ENCODE results near the gene COL11A2. TPM values are rescaled to one million over a fixed set of nuclear protein-coding genes. Genes with fewer than 3 reads are reported as not detected.

Gene COL11A2
- total RNA-seq, 1 experiment from 2014 or later: 0.91 TPM

- no peak for TF ChIP-seq CTCF (IDR thresholded peaks at IDR 0.05; ENCODE audit: unreplicated experiment)
- POLR2A ChIA-PET: interaction anchor here (1.7 kb wide), 1 partner anchor 19 kb away, joined by 3 read pairs; no protein-coding TSS in a partner anchor
- peaks cover 9% of the 10 kb centered on the region for H3K9me3 Mint-ChIP-seq (ENCODE audit: unreplicated experiment)
- H3K27me3 Mint-ChIP-seq (ENCODE audit: insufficient read depth, unreplicated experiment): peaks cover 71% of the 10 kb centered on the region
- CTCF ChIA-PET: interaction anchor here (0.8 to 2.8 kb wide), 6 partner anchors 9 to 123 kb away, joined by 3 to 13 read pairs (median 4); no protein-coding TSS in a partner anchor
- H3K4me3 Mint-ChIP-seq (ENCODE audit: unreplicated experiment): no peak overlapping the region
- H3K4me1 Mint-ChIP-seq (ENCODE audit: insufficient read depth, unreplicated experiment): no peaks in the 10 kb centered on the region
- intact Hi-C loops (cut with micrococcal nuclease): loop anchor here (5.0 kb wide), 1 partner anchor 37 kb away; no protein-coding TSS in a partner anchor
- no peaks in the 10 kb centered on the region for H3K36me3 Mint-ChIP-seq (ENCODE audit: insufficient read depth, unreplicated experiment)
- H3K27ac Mint-ChIP-seq (ENCODE audit: low read depth, unreplicated experiment): no peak overlapping the region
- no TSS peak for BruUV-seq (replicated peaks)
- DNase-seq (ENCODE audit: unreplicated experiment): no peak
Measured at GRCh38 chr6:33124947-33125346, 67.3 kb downstream of the COL11A2 start.

GRCh38 chr6:33124525-33124901 is 67.8 kb downstream of the COL11A2 start:
- peaks cover 9% of the 10 kb centered on the region for H3K9me3 Mint-ChIP-seq (ENCODE audit: unreplicated experiment)
- ChIA-PET CTCF (interaction anchor here (0.6 to 2.8 kb wide), 12 partner anchors 10 to 124 kb away, joined by 3 to 13 read pairs (median 4); no protein-coding TSS in a partner anchor), POLR2A (interaction anchor here (0.7 to 1.7 kb wide), 2 partner anchors 19 to 1372 kb away, joined by 3 read pairs; no protein-coding TSS in a partner anchor)
- DNase-seq (ENCODE audit: unreplicated experiment): no peak
- intact Hi-C loops (cut with micrococcal nuclease): loop anchor here (5.0 kb wide), 1 partner anchor 38 kb away; no protein-coding TSS in a partner anchor
- H3K4me3 Mint-ChIP-seq (ENCODE audit: unreplicated experiment): no peak overlapping the region
- peaks cover 71% of the 10 kb centered on the region for H3K27me3 Mint-ChIP-seq (ENCODE audit: insufficient read depth, unreplicated experiment)
- H3K27ac Mint-ChIP-seq (ENCODE audit: low read depth, unreplicated experiment): no peak overlapping the region
- no peak for TF ChIP-seq CTCF (IDR thresholded peaks at IDR 0.05; ENCODE audit: unreplicated experiment)
- BruUV-seq (replicated peaks): no TSS peak
- H3K4me1 Mint-ChIP-seq (ENCODE audit: insufficient read depth, unreplicated experiment): no peaks in the 10 kb centered on the region
- no peaks in the 10 kb centered on the region for H3K36me3 Mint-ChIP-seq (ENCODE audit: insufficient read depth, unreplicated experiment)

GRCh38 chr6:33123732-33124524 is 68.3 kb downstream of the COL11A2 start:
- no TSS peak for BruUV-seq (replicated peaks)
- TF ChIP-seq CTCF (IDR thresholded peaks at IDR 0.05; ENCODE audit: unreplicated experiment): peak; percentile 41
- peak; percentile 70 for DNase-seq (ENCODE audit: unreplicated experiment)
- H3K9me3 Mint-ChIP-seq (ENCODE audit: unreplicated experiment): peaks cover 9% of the 10 kb centered on the region
- H3K4me3 Mint-ChIP-seq (ENCODE audit: unreplicated experiment): no peak overlapping the region
- no peak overlapping the region for H3K27ac Mint-ChIP-seq (ENCODE audit: low read depth, unreplicated experiment)
- ChIA-PET CTCF (interaction anchor here (0.6 to 2.8 kb wide), 13 partner anchors 11 to 124 kb away, joined by 3 to 13 read pairs (median 4); no protein-coding TSS in a partner anchor), POLR2A (interaction anchor here (0.7 to 1.7 kb wide), 2 partner anchors 20 to 1371 kb away, joined by 3 read pairs; no protein-coding TSS in a partner anchor)
- H3K27me3 Mint-ChIP-seq (ENCODE audit: insufficient read depth, unreplicated experiment): peaks cover 71% of the 10 kb centered on the region
- H3K4me1 Mint-ChIP-seq (ENCODE audit: insufficient read depth, unreplicated experiment): no peaks in the 10 kb centered on the region
- H3K36me3 Mint-ChIP-seq (ENCODE audit: insufficient read depth, unreplicated experiment): no peaks in the 10 kb centered on the region
- intact Hi-C loops (cut with micrococcal nuclease): loop anchor here (5.0 kb wide), 1 partner anchor 38 kb away; no protein-coding TSS in a partner anchor

GRCh38 chr6:33123181-33123580 is 69.1 kb downstream of the COL11A2 start:
- intact Hi-C loops (cut with micrococcal nuclease): loop anchor here (5.0 kb wide), 1 partner anchor 39 kb away; no protein-coding TSS in a partner anchor

More at GRCh38 chr6:33123181-33123580, 69.1 kb downstream of the COL11A2 start:
- BruUV-seq (replicated peaks): no TSS peak
- ChIA-PET POLR2A (no interaction called here), CTCF (interaction anchor here (1.1 to 2.8 kb wide), 4 partner anchors 26 to 119 kb away, joined by 3 to 13 read pairs (median 6); no protein-coding TSS in a partner anchor)
- Mint-ChIP-seq H3K27me3 (ENCODE audit: insufficient read depth, unreplicated experiment) (peaks cover 70% of the 10 kb centered on the region), H3K4me3 (ENCODE audit: unreplicated experiment) (no peak overlapping the region), H3K27ac (ENCODE audit: low read depth, unreplicated experiment) (no peak overlapping the region), H3K4me1 (ENCODE audit: insufficient read depth, unreplicated experiment) (no peaks in the 10 kb centered on the region), H3K9me3 (ENCODE audit: unreplicated experiment) (peaks cover 9% of the 10 kb centered on the region), H3K36me3 (ENCODE audit: insufficient read depth, unreplicated experiment) (no peaks in the 10 kb centered on the region)
- TF ChIP-seq CTCF (IDR thresholded peaks at IDR 0.05; ENCODE audit: unreplicated experiment): no peak
- no peak for DNase-seq (ENCODE audit: unreplicated experiment)

Measured in MCF 10A (cell line).